ENCODE results near the gene ADARB2. TPM values are rescaled to one million over a fixed set of nuclear protein-coding genes. Genes with fewer than 3 reads are reported as not detected.

ADARB2 gene
- polyA plus RNA-seq, 3 donors = not detected

DNA sequence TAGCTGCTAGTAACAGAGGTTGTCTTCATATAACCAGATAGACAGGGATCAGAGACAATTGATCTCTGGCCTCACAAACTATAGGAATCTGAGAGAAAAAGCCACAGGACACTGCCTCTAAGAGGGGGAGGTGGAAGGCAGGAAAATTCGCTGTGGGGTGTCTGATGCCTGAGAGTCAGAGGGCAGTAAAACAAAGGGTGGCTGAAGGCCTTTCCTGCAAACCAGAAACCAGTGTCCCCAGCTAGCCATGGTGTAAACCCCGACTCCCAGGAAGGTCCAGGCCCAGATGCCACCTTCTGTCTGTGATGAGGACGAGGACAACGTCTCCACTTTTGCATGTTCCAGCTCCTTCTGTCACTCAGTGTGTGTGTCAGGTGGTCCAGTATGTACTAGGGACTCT, 215.1 kb downstream of the ADARB2 start:
- H3K79me2 ChIP-seq (ENCODE audit: insufficient read depth, low read length) = no peaks in the 10 kb centered on the region
- no peak overlapping the region for H3K4me3 ChIP-seq (replicated peaks in 1 of 3; ENCODE audit: low read depth in 2 of 3, low read length in 3 of 3)
- Mint-ChIP-seq H3K4me1 (no peaks in the 10 kb centered on the region), H3K27me3 (ENCODE audit: low read depth in 3 of 3) (peaks cover 0 to 8% (median 2%) of the 10 kb centered on the region in 3 donors), H3K36me3 (no peaks in the 10 kb centered on the region), H3K9me3 (peaks cover 0 to 8% (median 4%) of the 10 kb centered on the region in 7 donors), H3K27ac (no peak overlapping the region), H3K4me3 (no peak overlapping the region)
- WGBS (ENCODE audit: insufficient coverage) = 73% methylated on average over 2 of the region's 4 CpGs
- DNase-seq = no peak
- no peaks in the 10 kb centered on the region for H3K4me1 ChIP-seq (ENCODE audit: control insufficient read depth in 1 of 2, insufficient read depth in 2 of 2, low read length in 2 of 2)
- no peaks in the 10 kb centered on the region for H3K36me3 ChIP-seq (replicated peaks in 1 of 2; ENCODE audit: control insufficient read depth in 1 of 2, insufficient read depth in 2 of 2, low read length in 2 of 2)
- no peak overlapping the region for H3K27ac ChIP-seq (ENCODE audit: low read depth in 1 of 2, low read length in 2 of 2)
- H3K9ac ChIP-seq (ENCODE audit: insufficient read depth, low read length, poor library complexity, severe bottlenecking) = no peak overlapping the region
- TF ChIP-seq, protein P1, sequence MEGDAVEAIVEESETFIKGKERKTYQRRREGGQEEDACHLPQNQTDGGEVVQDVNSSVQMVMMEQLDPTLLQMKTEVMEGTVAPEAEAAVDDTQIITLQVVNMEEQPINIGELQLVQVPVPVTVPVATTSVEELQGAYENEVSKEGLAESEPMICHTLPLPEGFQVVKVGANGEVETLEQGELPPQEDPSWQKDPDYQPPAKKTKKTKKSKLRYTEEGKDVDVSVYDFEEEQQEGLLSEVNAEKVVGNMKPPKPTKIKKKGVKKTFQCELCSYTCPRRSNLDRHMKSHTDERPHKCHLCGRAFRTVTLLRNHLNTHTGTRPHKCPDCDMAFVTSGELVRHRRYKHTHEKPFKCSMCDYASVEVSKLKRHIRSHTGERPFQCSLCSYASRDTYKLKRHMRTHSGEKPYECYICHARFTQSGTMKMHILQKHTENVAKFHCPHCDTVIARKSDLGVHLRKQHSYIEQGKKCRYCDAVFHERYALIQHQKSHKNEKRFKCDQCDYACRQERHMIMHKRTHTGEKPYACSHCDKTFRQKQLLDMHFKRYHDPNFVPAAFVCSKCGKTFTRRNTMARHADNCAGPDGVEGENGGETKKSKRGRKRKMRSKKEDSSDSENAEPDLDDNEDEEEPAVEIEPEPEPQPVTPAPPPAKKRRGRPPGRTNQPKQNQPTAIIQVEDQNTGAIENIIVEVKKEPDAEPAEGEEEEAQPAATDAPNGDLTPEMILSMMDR (IDR thresholded peaks at IDR 0.05) = no peak
- H2AFZ ChIP-seq (ENCODE audit: insufficient read depth, low read depth, low read length, poor library complexity, severe bottlenecking) = no peak overlapping the region
- peaks cover 0 to 6% of the 10 kb centered on the region in 2 donors for H3K9me3 ChIP-seq (replicated peaks in 1 of 2; ENCODE audit: control insufficient read depth in 1 of 2, insufficient read depth in 1 of 2, low read length in 2 of 2)
- H4K20me1 ChIP-seq (ENCODE audit: insufficient read depth, low read length) = no peaks in the 10 kb centered on the region
- no peaks in the 10 kb centered on the region for H3K27me3 ChIP-seq (ENCODE audit: control insufficient read depth in 2 of 2, insufficient read depth in 2 of 2, low read length in 2 of 2)
- H3K4me2 ChIP-seq (replicated peaks; ENCODE audit: extremely low read depth, low read length, poor library complexity, severe bottlenecking) = no peak overlapping the region
- intact Hi-C loops (cut with micrococcal nuclease) = no loop called here

DNA sequence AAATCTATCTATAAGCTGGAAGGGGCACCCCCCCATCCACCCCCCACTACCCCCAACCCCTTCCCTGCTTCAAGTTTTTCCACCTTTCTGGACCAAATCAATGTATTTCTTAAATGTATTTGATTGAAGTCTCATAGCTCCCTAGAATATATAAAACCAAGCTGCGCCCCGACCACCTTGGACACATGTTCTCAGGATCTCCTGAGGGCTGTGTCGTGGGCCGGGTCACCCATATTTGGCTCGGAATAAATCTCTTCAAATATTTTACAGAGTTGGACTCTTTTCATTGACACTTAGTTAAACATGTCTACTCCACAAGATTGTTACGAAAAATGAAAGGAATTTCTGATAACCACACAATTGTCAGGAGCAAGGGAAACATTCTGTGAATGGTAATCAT, 215.6 kb downstream of the ADARB2 start:
- no peak overlapping the region for H3K27ac ChIP-seq (ENCODE audit: low read depth in 1 of 2, low read length in 2 of 2)
- no peaks in the 10 kb centered on the region for H3K27me3 ChIP-seq (ENCODE audit: control insufficient read depth in 2 of 2, insufficient read depth in 2 of 2, low read length in 2 of 2)
- H3K9ac ChIP-seq (ENCODE audit: insufficient read depth, low read length, poor library complexity, severe bottlenecking) = no peak overlapping the region
- TF ChIP-seq, protein P1 (IDR thresholded peaks at IDR 0.05) = no peak
- H2AFZ ChIP-seq (ENCODE audit: insufficient read depth, low read depth, low read length, poor library complexity, severe bottlenecking) = no peak overlapping the region
- Mint-ChIP-seq H3K9me3 (peaks cover 0 to 8% (median 4%) of the 10 kb centered on the region in 7 donors), H3K27me3 (ENCODE audit: low read depth in 3 of 3) (peaks cover 2 to 9% (median 2%) of the 10 kb centered on the region in 3 donors), H3K4me3 (no peak overlapping the region), H3K36me3 (no peaks in the 10 kb centered on the region), H3K4me1 (no peaks in the 10 kb centered on the region), H3K27ac (no peak overlapping the region)
- DNase-seq = no peak
- no peaks in the 10 kb centered on the region for H3K79me2 ChIP-seq (ENCODE audit: insufficient read depth, low read length)
- intact Hi-C loops (cut with micrococcal nuclease) = no loop called here
- H3K4me2 ChIP-seq (replicated peaks; ENCODE audit: extremely low read depth, low read length, poor library complexity, severe bottlenecking) = no peak overlapping the region
- H4K20me1 ChIP-seq (ENCODE audit: insufficient read depth, low read length) = no peaks in the 10 kb centered on the region
- H3K36me3 ChIP-seq (replicated peaks in 1 of 2; ENCODE audit: control insufficient read depth in 1 of 2, insufficient read depth in 2 of 2, low read length in 2 of 2) = no peaks in the 10 kb centered on the region
- no peak overlapping the region for H3K4me3 ChIP-seq (replicated peaks in 1 of 3; ENCODE audit: low read depth in 2 of 3, low read length in 3 of 3)
- 95% methylated on average over 4 of the region's 6 CpGs for WGBS (ENCODE audit: insufficient coverage)
- H3K9me3 ChIP-seq (replicated peaks in 1 of 2; ENCODE audit: control insufficient read depth in 1 of 2, insufficient read depth in 1 of 2, low read length in 2 of 2) = peaks cover 0 to 6% of the 10 kb centered on the region in 2 donors
- H3K4me1 ChIP-seq (ENCODE audit: control insufficient read depth in 1 of 2, insufficient read depth in 2 of 2, low read length in 2 of 2) = no peaks in the 10 kb centered on the region
